Endothelial cell of umbilical vein (primary cell): ENCODE results near the gene DBF4. TPM values are rescaled to one million over a fixed set of nuclear protein-coding genes. Genes with fewer than 3 reads are reported as not detected.
"Not testable (repeated sequence)": the region's sequence is repeated elsewhere in the genome, so short reads cannot be mapped to it uniquely, and the experiment has no call there.

Source experiments
- BruUV-seq: library from RNA; stranded (reverse); fragments of 400-500 nt; replicated peaks from 2 replicates; lab custom pipeline; 2021; lab: Mats Ljungman, UMichigan
- CTCF ChIA-PET: fragments of 300-600, 350-600 bp; sonication (Branson Sonifier 250); formaldehyde crosslinking; loops from one replicate; lab custom pipeline; 2021; ENCODE audit warnings: antibody characterized with exemption, inconsistent platforms; lab: Charles Lee
- POLR2A ChIA-PET: fragments of 300-600, 350-600 bp; sonication (Branson Sonifier 250); formaldehyde crosslinking; loops from one replicate; lab custom pipeline; 2021; ENCODE audit warnings: antibody characterized with exemption, inconsistent platforms; lab: Charles Lee
- DNase-seq: peaks from one replicate; pipeline ENCODE4 v3.0.0-alpha.2; 2011; ENCODE audit warnings: low read depth, low spot score
- FAIRE-seq: peaks from 2 replicates; lab custom pipeline; 2011; peaks lifted over from hg19 to GRCh38; lab: Jason Lieb, UNC
- H2AFZ ChIP-seq: 2 replicates; pipeline ENCODE4 v1.6.0; 2012; ENCODE audit warnings: low read depth, low read length, control low read depth, inconsistent platforms
- H3K27ac ChIP-seq: 2 replicates; pipeline ENCODE4 v1.5.1; 2011; ENCODE audit warnings: low read depth, mild to moderate bottlenecking, control low read depth, low read length, moderate library complexity; ENCODE audit not compliant: insufficient read depth
- H3K27me3 ChIP-seq, 2 experiments: 2 replicates each; pipeline versions ENCODE4 v1.6.0 to v1.6.1; 2011; ENCODE audit warnings: low read length in 2 of 2, mixed read lengths in 1 of 2; ENCODE audit not compliant: control insufficient read depth in 2 of 2, insufficient read depth in 2 of 2
- H3K36me3 ChIP-seq, 2 experiments: 2 replicates in 1 of 2; 3 replicates in 1 of 2; pipeline ENCODE4 v1.5.1; 2011; ENCODE audit warnings: low read length in 2 of 2, mild to moderate bottlenecking in 1 of 2, moderate library complexity in 1 of 2; ENCODE audit not compliant: control insufficient read depth in 2 of 2, insufficient read depth in 2 of 2; ENCODE audit errors: extremely low read depth in 1 of 2
- H3K4me1 ChIP-seq: 3 replicates; pipeline ENCODE4 v1.5.1; 2011; ENCODE audit warnings: mild to moderate bottlenecking, low read length; ENCODE audit not compliant: control insufficient read depth, insufficient read depth; ENCODE audit errors: extremely low read depth
- H3K4me2 ChIP-seq: 2 replicates; pipeline ENCODE4 v1.6.1; 2011; ENCODE audit warnings: low read length, control low read depth, mixed read lengths; ENCODE audit not compliant: insufficient read depth
- H3K4me3 ChIP-seq, 3 experiments: fragments of 200-600 bp in 1 of 3; sonication (generic), shearing (Covaris generic) in 1 of 3; replicated peaks in 1 of 3; 2 replicates each; pipeline ENCODE4 v1.5.1; 2011 to 2016; ENCODE audit warnings: control low read depth in 3 of 3, low read length in 3 of 3, mild to moderate bottlenecking in 2 of 3, inconsistent platforms in 1 of 3, low read depth in 1 of 3, moderate library complexity in 1 of 3; ENCODE audit not compliant: insufficient read depth in 1 of 3
- H3K79me2 ChIP-seq: 2 replicates; pipeline ENCODE4 v1.6.0; 2012; ENCODE audit warnings: low read length, inconsistent platforms; ENCODE audit not compliant: control insufficient read depth, insufficient read depth
- H3K9ac ChIP-seq: replicated peaks from 2 replicates; pipeline ENCODE3; 2011; ENCODE audit warnings: low read length, control low read depth; ENCODE audit not compliant: insufficient read depth; ENCODE audit errors: extremely low read depth
- H3K9me1 ChIP-seq: replicated peaks from 3 replicates; pipeline ENCODE4 v1.6.0; 2011; ENCODE audit warnings: mild to moderate bottlenecking, low read length; ENCODE audit not compliant: control insufficient read depth, insufficient read depth; ENCODE audit errors: extremely low read depth
- H3K9me3 ChIP-seq: replicated peaks from 2 replicates; pipeline ENCODE4 v1.5.1; 2012; ENCODE audit warnings: low read length, inconsistent platforms; ENCODE audit not compliant: control insufficient read depth, insufficient read depth
- H4K20me1 ChIP-seq: replicated peaks from 2 replicates; pipeline ENCODE3; 2011; ENCODE audit warnings: mild to moderate bottlenecking, low read length; ENCODE audit not compliant: control insufficient read depth, insufficient read depth; ENCODE audit errors: extremely low read depth
- FOS ChIP-seq: IDR thresholded peaks from 2 replicates; pipeline ENCODE4 v1.6.1; 2011; ENCODE audit warnings: mild to moderate bottlenecking, low read length, moderate library complexity, borderline replicate concordance; ENCODE audit not compliant: insufficient read depth
- JUN ChIP-seq: IDR thresholded peaks from 2 replicates; pipeline ENCODE4 v1.6.1; 2011; ENCODE audit warnings: borderline replicate concordance, low read depth; ENCODE audit not compliant: insufficient read length, insufficient read depth
- MYC ChIP-seq: IDR thresholded peaks from one replicate; pipeline ENCODE4 v1.6.1; 2011; ENCODE audit warnings: mild to moderate bottlenecking, low read depth, low read length
- POLR2A ChIP-seq: IDR thresholded peaks from 2 replicates; pipeline ENCODE4 v1.6.1; 2012; ENCODE audit warnings: low read depth, mild to moderate bottlenecking, control low read depth, low read length
- POLR2AphosphoS5 ChIP-seq: IDR thresholded peaks from 2 replicates; pipeline ENCODE4 v1.6.1; 2012; ENCODE audit warnings: low read depth, mild to moderate bottlenecking, control low read depth, low read length, moderate library complexity; ENCODE audit not compliant: insufficient read depth
- dilution Hi-C: fragments of 300-500 bp; cut with MboI; formaldehyde crosslinking; loops from one replicate; pipeline ENCODE4 v1.15.0; 2019; ENCODE audit warnings: low sequenced_read_pairs; ENCODE audit not compliant: extremely low pct_ligation_motif_present
- intact Hi-C: fragments of 100-400 bp; cut with micrococcal nuclease; formaldehyde crosslinking; loops from one replicate; pipeline ENCODE4 v1.10.0; 2022
- polyA plus RNA-seq, 4 experiments: library from polyadenylated mRNA; depleted of rRNA in 3 of 4; stranded (reverse) in 3 of 4; unstranded in 1 of 4; fragments of >200 nt; gene quantifications; 2 replicates each; pipeline versions ENCODE4 v1.2.1 to v1.2.3, GENCODE V29; 2011 to 2012; ENCODE audit warnings: missing spikeins in 1 of 4
- total RNA-seq: library from RNA; stranded (reverse); gene quantifications from 2 replicates; pipeline ENCODE4 v1.2.3, GENCODE V29; 2021
- TF ChIP-seq, protein P1 (sequence below), 2 donors: IDR thresholded peaks; 1 replicate in 1 of 2; 2 replicates in 1 of 2; pipeline ENCODE4 v1.5.1; 2011; ENCODE audit warnings: low read length in 2 of 2, mild to moderate bottlenecking in 2 of 2, moderate library complexity in 2 of 2, control low read depth in 1 of 2, inconsistent platforms in 1 of 2, low read depth in 1 of 2; ENCODE audit not compliant: insufficient read depth in 1 of 2; ENCODE audit errors: extremely low read depth in 1 of 2
- TF ChIP-seq, protein P2 (sequence below): IDR thresholded peaks from 2 replicates; pipeline ENCODE4 v1.6.1; 2011; ENCODE audit not compliant: insufficient read depth, insufficient read length

The DBF4 gene
- total and polyA plus RNA-seq, 2 donors (not counting 3 experiments of a cell fraction or from before 2014, with no cell fraction given): 3.7 to 39.7 TPM

DNA sequence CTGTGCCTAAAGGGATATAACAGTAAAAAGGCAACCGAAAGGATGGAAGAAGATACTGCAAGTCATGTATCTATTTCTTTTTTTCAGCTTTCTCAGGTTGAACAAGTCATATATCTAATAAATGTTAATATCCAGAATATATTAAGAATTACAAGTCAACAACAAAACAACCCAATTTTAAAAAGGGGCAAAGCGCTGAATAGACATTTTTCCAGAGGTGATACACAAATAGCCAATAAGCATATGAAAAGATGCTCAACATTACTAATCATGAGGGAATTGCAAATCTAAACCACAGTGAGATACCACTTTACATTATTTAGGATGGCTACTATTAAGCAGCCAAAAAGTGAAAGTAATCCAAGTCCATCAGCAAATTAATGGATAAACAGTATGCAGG lies 23.0 kb downstream of the DBF4 start:
- BruUV-seq: no TSS peak
- Histone ChIP-seq H3K36me3 (peaks cover 0 to 8% of the 10 kb centered on the region in 2 experiments), H3K4me1 (no peaks in the 10 kb centered on the region), H3K4me3 (no peak overlapping the region), H3K9ac (no peak overlapping the region), H3K79me2 (peaks cover 11% of the 10 kb centered on the region), H3K27me3 (no peaks in the 10 kb centered on the region), H3K4me2 (no peak overlapping the region), H3K9me1 (no peaks in the 10 kb centered on the region), H2AFZ (no peak overlapping the region), H3K9me3 (no peaks in the 10 kb centered on the region), H4K20me1 (no peaks in the 10 kb centered on the region), H3K27ac (no peak overlapping the region)
- no peak for DNase-seq
- no peak for FAIRE-seq
- POLR2A ChIA-PET: no interaction called here
- TF ChIP-seq POLR2AphosphoS5 (no peak), FOS (no peak), MYC (no peak), POLR2A (no peak), JUN (no peak)
- TF ChIP-seq, protein P1, sequence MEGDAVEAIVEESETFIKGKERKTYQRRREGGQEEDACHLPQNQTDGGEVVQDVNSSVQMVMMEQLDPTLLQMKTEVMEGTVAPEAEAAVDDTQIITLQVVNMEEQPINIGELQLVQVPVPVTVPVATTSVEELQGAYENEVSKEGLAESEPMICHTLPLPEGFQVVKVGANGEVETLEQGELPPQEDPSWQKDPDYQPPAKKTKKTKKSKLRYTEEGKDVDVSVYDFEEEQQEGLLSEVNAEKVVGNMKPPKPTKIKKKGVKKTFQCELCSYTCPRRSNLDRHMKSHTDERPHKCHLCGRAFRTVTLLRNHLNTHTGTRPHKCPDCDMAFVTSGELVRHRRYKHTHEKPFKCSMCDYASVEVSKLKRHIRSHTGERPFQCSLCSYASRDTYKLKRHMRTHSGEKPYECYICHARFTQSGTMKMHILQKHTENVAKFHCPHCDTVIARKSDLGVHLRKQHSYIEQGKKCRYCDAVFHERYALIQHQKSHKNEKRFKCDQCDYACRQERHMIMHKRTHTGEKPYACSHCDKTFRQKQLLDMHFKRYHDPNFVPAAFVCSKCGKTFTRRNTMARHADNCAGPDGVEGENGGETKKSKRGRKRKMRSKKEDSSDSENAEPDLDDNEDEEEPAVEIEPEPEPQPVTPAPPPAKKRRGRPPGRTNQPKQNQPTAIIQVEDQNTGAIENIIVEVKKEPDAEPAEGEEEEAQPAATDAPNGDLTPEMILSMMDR (IDR thresholded peaks at IDR 0.05; ENCODE audit: extremely low read depth in 1 of 2, insufficient read depth in 1 of 2, low read depth in 1 of 2, low read length in 2 of 2): no peak
- TF ChIP-seq, protein P2, sequence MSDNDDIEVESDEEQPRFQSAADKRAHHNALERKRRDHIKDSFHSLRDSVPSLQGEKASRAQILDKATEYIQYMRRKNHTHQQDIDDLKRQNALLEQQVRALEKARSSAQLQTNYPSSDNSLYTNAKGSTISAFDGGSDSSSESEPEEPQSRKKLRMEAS: no peak
- CTCF ChIA-PET: no interaction called here
- dilution Hi-C loops (no loop called here), intact Hi-C loops (no loop called here)

DNA sequence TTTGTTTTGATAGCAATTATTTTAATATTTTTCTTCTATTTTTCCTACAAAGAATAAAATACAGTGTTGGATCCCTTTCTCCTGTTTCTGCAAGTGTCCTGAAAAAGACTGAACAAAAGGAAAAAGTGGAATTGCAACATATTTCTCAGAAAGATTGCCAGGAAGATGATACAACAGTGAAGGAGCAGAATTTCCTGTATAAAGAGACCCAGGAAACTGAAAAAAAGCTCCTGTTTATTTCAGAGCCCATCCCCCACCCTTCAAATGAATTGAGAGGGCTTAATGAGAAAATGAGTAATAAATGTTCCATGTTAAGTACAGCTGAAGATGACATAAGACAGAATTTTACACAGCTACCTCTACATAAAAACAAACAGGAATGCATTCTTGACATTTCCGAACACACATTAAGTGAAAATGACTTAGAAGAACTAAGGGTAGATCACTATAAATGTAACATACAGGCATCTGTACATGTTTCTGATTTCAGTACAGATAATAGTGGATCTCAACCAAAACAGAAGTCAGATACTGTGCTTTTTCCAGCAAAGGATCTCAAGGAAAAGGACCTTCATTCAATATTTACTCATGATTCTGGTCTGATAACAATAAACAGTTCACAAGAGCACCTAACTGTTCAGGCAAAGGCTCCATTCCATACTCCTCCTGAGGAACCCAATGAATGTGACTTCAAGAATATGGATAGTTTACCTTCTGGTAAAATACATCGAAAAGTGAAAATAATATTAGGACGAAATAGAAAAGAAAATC lies 31.0 kb downstream of the DBF4 start:
- H3K27ac ChIP-seq, H3K9me3 ChIP-seq, DNase-seq, H3K27me3 ChIP-seq, intact Hi-C loops, H3K36me3 ChIP-seq, H3K4me1 ChIP-seq, dilution Hi-C loops, H2AFZ ChIP-seq, H3K4me2 ChIP-seq, H3K9me1 ChIP-seq, H4K20me1 ChIP-seq, POLR2A ChIA-PET, H3K79me2 ChIP-seq, FAIRE-seq, H3K4me3 ChIP-seq, H3K9ac ChIP-seq: not testable (repeated sequence)
- BruUV-seq: TSS peak; percentile 15
- CTCF ChIA-PET: interaction anchor here (1.0 to 2.0 kb wide), 2 partner anchors 18 to 204 kb away, joined by 3 to 6 read pairs; no protein-coding TSS in a partner anchor

DNA sequence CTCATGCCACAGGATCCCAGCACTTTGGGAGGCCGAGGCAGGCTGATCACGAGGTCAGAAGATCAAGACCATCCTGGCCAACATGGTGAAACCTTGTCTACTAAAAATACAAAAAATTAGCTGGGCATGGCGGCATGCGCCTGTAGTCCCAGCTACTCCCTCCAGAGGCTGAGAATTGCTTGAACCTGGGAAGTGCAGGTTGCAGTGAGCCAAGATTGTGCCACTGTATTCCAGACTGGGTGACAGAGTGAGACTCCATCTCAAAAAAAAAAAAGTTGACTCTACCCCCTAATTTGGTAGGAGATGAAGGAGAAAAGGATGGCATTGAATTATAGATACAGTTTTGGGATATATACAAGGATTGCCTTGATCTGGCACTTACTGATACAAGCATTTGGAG lies 32.5 kb downstream of the DBF4 start:
- DNase-seq, H3K9ac ChIP-seq, dilution Hi-C loops, H3K4me1 ChIP-seq, H3K4me2 ChIP-seq, H3K36me3 ChIP-seq, H3K9me1 ChIP-seq, H2AFZ ChIP-seq, H4K20me1 ChIP-seq, FAIRE-seq, H3K4me3 ChIP-seq, H3K27me3 ChIP-seq, H3K27ac ChIP-seq, POLR2A ChIA-PET, H3K79me2 ChIP-seq, CTCF ChIA-PET, intact Hi-C loops, BruUV-seq, H3K9me3 ChIP-seq: not testable (repeated sequence)
